ENCODE results near the gene CDK6.

Gene CDK6

GRCh38 chr7:92704858-92705257 is 131.5 kb downstream of the CDK6 start:
- DNase-seq = no peak

- DNase-seq = no peak
These were observed 133.8 kb downstream of the CDK6 start for GRCh38 chr7:92702535-92702934.

GRCh38 chr7:92699966-92700514 is 136.3 kb downstream of the CDK6 start:
- no peak for DNase-seq

DNA sequence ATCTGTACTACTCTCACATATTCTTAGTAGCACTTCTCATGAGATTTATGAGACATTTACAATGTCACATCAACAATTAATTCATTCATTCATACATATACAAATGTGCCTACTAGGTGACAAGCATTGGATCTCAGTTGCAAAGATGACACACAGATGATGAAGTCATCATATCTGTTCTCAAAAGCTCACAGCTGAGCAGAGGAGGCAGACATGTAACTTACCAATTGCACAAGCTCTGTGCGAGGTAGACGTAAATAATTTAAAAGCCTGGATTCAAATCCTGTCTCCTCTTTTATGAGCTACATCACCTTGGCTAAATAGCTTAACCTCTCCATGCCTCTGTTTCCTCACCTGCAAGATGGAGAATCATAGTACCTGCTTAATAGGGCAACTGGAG is 136.8 kb downstream of the CDK6 start:
- no peak for DNase-seq

DNA sequence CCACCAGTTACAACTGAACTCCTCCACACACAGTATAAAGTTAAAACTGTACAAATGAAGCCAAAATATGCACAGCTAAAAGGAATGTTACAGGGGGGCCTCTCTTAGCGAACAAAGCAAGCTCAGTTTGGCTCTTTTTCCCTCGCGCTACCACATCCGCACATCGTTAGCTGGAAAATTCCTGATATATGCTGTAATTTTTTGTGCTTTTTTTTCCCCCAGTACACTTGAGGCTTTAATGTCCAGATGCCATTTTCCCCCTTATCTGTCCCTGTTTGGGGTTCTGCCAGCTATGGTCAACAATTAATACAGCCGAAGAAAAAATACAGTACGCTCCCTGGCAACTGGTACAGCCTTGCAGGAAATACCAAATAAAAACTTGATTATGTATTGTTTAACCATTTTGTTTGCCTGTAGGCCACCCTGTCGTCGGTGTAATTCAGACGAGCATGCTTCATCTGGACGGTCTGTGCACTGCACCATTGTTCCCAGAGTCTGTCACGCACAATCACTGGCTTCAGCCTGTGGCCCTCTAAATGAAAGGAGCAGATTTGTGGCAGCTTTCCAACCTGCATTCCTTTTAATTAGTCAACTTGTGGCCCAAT is 138.0 kb downstream of the CDK6 start:
- no peak for DNase-seq

GRCh38 chr7:92697414-92697813 is 139.0 kb downstream of the CDK6 start:
- DNase-seq = no peak

DNA sequence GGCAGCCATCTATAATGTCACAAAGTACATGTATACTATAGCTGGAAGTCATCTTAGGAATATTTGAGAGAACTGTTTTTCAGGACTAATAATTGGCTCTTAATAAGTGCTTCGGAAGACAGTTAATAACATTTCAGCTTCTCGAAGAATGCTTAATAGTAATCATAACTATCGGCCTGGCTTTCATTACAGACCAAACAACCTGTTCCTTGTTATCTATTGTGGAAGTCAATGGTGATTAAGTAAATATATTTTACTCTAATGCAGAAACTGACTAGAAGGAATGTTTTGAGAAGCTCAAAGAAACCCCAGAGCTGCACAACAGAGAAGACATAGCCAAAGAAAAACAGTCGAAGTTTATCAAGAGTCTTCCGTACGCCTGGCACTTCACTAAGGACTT is 139.4 kb downstream of the CDK6 start:
- DNase-seq = no peak

DNA sequence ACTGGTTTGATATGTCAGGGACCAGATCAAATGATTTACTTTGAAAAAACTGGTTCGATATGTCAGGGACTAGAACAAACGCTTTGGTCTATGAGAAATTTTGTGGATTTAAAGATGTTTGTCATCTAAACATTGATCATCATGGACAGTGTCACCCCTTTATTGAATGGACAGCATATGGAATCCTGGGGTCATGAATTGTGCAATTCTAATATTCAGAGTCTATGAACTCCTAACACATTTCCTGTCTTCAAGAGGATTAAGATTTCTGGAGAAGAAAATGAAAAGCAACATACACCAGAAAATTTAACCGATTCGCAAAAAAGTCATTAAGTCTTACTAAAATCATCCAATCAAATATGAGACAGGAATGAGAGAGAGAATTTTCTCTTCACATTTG is 139.8 kb downstream of the CDK6 start:
- DNase-seq = no peak

- no peak for DNase-seq
These were observed 140.8 kb downstream of the CDK6 start for GRCh38 chr7:92695308-92696261.

DNA sequence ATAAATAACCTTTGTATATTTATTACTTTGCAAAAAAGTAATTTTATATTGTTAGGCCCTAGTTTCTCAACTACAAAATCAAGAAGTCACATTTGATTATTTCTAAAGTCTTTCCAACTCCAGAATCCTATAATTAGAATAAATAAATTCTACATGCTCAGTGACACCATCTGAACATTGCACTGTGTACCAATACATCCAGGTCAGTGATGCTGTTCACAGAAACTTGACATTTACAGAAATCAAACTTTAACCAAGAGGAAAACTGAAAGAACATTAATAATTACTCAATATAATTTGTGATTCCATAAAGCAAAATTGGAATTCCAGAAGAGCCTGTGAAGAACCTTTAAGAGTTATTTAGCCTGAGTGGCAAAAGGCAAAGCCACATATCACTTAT is 142.2 kb downstream of the CDK6 start:
- DNase-seq = no peak

DNA sequence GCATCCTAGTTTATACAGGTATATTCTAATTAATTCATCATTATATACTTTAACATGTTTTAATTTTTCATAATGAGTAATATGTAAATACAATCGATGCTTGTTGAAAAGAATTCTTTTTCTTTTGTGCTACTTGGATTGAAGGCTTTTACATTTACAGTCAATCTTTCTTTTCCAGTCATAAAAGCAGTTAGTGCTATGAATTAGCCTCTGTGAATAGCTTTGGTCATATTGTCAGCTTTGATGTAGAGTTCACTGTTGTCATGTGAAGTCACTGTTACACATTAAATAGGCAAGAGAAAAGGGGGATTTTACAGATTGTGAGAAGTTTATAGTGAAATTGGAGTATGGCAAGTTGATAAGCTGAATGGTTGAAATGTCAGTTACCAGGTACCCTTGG is 142.9 kb downstream of the CDK6 start:
- DNase-seq = no peak

DNA sequence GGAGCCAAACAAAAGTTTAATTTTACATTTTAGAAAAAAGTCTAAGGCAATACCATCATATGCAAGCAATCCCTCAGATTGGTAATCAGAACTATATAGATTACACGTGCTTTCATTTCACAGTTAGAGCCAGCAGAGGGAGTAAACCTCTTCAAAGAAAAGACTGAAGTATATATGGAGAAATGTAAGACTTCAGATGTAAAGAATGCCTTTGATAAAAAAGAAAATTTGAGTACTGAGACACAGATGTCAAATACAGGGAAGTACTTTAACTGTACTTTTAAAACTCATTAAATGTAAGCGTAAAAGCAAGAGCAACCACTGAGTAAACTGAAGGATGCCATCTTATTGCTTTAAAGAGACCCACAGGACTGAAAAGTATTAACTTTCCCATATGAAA is 144.8 kb downstream of the CDK6 start:
- no peak for DNase-seq

GRCh38 chr7:92685136-92686042 is 151.0 kb downstream of the CDK6 start:
- DNase-seq = no peak

DNA sequence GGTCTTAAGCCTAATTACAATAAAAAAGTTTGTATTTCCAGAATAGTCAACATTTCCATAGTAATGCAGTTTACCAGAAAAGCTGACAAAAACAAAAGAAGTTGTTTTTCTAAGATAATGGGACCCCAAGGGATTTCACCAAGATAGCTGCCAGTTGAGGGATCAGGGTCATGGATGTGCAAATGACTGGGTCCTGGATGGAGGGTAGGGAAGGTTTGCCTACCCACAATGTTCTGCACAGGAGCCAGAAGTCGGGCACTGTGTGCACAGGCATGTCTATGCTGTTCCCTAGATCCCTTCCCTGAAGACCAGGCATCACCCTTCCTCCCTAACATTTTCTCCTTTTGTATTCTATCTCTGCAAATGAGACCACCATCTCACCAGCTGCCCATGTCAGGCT is 152.1 kb downstream of the CDK6 start:
- DNase-seq = no peak

DNA sequence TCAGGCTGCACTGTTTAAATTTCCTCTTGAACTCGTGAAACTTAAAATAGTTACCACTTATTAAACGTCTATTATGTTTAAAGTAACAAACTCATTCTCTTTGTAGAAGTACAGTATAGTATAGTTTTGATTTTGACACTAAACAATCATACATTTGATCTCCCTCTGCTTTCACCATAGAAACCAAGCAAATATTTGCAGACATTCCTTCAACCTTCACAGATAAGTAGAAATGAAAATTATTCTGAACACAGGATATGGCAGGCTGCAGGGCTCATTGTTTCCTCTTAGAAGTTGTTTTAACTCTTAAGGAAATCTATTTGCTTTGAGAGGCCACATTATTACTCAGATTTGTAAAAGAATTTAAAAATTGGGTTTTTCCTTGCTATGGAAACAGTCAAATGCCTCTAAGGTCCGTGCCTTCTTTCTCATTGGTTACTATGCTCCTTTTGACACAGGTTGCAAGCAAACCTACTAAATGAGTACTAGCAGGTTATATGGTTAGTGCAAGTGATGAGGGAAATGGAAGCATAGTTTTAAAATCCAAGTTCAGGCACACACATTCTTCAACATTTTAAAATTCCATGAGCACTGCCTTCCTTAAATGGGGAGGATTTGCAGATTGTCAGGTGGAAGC is 153.4 kb downstream of the CDK6 start:
- DNase-seq = no peak

DNA sequence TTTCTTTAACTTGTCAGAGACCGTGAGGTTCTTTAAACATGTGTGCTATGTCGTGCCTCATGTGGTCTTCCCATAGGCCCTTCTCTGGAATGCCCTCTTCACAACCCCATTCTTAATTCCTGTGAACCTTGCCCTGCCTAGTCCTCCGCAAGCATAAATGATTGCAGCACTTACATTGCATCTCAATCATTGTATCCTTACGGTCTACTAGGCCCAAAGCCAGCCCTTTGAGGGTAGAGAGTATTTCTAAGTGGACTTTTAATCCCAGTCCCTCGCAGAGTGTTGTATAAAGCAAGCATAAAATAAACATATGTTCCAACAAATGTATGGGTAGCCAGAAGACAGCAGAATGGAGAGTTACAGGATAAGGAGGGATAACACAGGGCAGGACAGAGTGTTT is 154.0 kb downstream of the CDK6 start:
- DNase-seq = no peak

- no peak for DNase-seq
These were observed 154.7 kb downstream of the CDK6 start for GRCh38 chr7:92681633-92682032.

DNA sequence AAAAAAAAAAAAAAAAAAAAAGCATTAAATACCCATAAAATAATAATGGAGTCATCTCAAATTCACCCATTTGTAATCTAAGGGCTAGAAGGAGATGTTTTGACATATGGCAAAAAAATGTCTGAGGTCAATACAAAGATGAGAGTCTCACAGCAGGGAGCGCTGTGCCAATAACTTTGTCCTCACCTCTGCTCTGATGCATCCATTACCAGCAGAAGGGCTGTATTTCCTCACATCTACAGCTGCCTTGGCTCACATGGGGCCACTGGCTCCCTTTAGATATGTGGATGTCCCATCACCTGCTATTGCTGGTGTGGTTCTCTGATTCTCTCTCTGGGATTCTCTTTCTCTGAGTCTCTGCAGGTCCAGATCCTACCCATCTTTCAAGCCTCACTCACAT is 155.9 kb downstream of the CDK6 start:
- DNase-seq = no peak

GRCh38 chr7:92678291-92678920 is 158.0 kb downstream of the CDK6 start:
- DNase-seq = no peak

DNA sequence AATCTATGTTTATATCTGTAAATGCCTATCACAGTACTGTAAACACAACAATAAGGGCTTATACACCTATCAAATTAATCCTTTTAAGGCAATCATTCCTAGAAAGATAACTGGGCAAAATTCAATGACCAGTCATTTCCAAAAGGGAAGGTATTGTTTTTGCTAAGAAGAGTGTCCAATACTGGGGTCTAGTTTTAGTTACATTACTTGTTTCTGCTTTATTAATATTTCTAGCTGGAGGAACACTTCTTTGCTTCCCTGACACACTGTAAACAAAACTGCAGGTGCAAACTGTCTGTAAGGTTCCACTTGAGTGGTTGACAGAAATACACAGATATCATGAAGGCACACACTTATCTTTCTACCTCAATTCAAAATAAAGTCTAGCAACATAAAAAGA is 162.0 kb downstream of the CDK6 start:
- no peak for DNase-seq

DNA sequence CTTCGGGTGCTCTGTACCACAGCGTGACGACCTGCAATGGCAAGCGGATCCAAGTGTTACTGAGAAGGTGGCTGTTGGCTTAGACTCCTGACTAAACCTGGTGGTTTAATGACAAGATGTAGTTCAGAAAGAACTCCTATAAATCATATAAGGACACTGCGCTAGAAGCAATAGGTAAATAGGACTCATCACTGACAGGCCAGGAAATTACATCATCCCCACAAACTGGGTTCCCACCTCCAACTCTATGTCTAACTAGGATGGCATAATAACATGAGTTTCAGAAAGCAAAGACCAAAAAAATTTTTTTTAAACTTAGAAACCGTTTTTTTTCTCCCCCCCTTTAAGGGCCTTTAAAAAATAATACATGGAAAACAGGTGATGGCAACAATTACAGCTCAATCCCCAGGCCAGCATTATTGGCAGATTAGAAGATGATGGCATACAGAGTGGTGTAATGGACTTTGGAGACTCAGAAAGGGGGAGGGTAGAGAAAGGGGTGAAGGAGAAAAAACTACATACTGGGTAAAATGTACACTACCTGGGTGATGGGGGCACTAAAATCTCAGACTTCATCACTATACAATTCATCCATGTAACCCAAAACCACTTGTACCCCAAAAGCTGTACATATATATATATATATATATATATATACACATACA is 164.7 kb downstream of the CDK6 start:
- no peak for DNase-seq
